Fibroblast of skin of left biceps (primary cell): Measurements from ENCODE around the gene CLEC14A.
A peak's percentile ranks its signal among the peaks of the same experiment; 100 is the strongest.

Source experiments
- DNase-seq, 2 experiments: peaks; one replicate each; pipeline ENCODE4 v3.0.0-alpha.2; 2013; ENCODE audit warnings: low read depth in 2 of 2

CLEC14A gene, protein sequence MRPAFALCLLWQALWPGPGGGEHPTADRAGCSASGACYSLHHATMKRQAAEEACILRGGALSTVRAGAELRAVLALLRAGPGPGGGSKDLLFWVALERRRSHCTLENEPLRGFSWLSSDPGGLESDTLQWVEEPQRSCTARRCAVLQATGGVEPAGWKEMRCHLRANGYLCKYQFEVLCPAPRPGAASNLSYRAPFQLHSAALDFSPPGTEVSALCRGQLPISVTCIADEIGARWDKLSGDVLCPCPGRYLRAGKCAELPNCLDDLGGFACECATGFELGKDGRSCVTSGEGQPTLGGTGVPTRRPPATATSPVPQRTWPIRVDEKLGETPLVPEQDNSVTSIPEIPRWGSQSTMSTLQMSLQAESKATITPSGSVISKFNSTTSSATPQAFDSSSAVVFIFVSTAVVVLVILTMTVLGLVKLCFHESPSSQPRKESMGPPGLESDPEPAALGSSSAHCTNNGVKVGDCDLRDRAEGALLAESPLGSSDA

DNA sequence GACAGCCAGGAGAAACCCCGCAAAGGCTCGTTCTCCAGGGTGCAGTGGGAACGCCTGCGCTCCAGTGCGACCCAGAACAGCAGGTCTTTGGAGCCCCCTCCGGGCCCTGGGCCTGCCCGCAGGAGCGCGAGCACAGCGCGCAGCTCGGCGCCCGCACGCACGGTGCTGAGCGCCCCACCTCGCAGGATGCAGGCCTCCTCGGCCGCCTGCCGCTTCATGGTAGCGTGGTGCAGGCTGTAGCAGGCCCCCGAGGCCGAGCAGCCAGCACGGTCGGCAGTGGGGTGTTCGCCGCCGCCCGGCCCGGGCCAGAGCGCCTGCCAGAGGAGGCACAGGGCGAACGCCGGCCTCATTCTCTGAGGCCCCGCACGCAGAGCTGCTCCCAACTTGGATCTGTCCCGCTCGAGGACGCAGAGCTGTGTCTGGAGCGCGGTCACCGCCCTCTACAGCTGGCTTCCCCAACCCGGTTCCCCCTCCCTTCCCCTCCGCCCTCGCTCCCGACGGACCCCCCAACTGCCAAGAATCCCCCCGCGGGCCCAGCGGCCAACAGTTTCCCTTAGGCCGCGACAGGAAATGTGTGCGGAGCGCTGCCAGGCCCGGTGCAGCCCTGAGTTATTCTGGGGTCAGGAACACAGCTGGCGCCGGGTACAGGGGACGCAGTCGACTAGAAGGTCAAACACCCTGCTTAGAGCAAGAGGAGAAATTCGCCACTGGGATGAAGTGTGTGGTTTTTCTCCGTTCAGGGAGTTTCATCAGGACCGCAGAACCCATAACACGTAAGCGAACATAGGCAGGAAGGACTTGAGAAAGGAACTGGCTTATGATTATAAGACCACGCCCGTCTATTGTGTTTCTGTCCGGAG lies at the start of gene CLEC14A:
TSS of gene CLEC14A (minus strand) at position 421 of the 860 bp plus-strand sequence. CDS start at position 350, 71 bp downstream.
- DNase-seq = no peak

DNA sequence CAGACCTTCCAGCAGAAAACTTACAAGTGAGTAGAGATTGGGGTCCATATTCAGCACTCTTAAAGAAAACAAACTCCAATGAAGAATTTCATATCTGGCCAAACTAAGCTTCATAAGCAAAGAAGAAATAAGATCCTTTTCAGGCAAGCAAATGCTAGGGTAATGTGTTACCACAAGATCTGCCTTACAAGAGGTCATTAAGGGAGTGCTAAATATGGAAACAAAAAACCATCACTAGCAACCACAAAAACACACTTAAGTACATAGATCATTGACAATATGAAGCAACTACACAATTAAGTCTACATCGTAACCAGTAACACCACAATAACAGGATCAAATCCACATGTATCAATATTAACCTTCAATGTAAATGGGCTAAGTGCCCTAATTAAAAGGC lies 47.1 kb upstream of the CLEC14A start:
- DNase-seq = no peak

DNA sequence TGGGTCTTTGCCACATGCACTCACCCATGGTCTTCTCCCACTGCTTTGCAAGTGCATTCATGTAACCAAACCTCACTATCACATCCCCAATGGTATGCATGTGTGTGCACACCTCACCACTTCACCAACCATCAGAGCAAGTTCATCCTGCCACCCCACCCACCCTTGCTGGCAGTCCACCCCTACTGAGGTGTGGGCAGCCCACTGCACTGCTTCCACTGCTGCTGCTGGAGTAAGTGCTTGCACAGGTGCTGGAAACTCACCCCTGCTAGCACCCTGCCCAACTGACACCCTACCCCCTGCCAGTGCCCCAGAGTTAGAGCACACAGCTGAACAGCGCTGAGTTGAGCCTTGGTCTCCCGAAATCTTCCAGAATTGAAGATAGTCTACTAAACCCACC lies 46.1 kb upstream of the CLEC14A start:
- DNase-seq = no peak

DNA sequence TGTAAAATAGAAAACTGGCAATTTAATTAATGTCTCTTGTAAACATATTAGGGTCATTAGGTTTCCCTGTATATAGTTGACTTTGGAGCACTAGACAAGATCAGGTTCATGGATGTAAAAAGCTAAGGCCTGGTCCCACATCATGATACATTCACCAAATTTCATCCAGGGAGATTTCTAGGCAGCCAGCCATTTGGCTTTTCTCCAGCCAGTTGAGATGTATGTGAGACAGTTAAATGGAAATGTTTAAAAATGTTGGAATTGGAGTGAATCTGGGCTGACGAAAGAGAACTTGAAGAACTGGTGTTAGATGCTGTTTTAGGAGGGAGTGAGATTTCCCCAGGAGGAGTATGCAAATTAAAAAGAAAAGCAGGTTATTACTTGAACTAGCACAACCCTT lies 41.8 kb upstream of the CLEC14A start:
- peak; percentile 72 to 73 for DNase-seq

DNA sequence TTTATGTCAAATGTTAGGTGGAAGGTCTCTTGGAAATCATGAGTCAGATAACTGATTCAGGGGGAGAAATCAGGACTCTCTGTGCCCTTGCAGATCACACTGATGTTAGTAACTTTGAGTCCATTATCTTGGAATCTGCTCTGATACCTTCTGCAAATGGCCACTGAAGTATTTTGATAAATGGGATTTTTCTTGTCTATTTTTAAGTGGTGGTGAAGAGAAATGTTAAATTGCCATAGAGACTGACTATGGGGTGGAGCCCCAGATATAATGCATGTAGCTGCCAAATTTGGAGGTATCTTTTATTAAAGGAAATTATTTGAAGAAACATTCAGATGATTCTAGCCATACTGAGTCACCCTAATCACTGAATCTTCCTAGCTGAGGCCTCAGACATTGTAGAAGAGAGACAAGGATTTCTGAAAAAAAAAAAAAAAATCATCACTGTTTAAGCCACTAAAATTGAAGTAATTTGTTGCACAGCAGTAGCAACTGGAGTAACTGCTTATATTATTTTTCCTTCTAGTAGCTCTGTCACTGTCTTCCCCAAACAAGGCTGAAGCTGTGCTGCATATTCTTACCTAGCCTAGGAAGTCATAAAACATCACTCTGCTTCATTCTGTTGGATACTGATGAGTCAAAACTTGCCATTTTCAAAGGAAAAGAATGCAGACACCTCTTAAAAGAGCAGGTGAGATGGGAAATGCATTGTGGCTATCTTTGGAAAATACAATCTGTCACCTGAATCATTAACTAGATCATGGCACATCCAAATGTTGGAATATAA lies 36.0 kb upstream of the CLEC14A start:
- peak; percentile 29 to 36 for DNase-seq

DNA sequence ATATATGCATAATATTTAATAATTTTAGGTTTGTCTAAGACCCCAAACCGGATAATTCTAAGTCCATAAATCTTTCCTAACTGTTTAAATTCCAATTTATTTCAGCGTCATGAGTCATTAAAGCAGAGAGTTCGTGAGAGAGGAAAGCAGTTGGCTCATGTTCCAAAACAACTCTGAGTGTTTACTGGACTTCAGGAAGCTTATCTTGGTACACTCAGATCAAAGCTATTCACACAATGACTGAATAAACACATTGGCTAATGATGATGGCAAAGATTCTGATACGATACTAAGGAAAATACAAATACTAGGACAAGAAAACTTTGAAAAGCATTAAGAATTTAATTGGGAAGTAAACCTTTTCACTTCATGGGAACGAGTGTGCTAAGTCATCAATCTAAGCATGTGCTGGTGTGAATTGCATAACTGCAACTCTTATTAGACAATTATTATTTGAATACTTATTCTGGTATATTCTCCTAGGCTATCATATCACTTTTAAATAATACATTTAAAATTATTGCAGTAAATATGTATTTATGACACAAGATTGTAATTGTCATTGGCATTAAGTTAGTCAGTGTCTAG lies 34.8 kb upstream of the CLEC14A start:
- peak; percentile 60 to 65 for DNase-seq

DNA sequence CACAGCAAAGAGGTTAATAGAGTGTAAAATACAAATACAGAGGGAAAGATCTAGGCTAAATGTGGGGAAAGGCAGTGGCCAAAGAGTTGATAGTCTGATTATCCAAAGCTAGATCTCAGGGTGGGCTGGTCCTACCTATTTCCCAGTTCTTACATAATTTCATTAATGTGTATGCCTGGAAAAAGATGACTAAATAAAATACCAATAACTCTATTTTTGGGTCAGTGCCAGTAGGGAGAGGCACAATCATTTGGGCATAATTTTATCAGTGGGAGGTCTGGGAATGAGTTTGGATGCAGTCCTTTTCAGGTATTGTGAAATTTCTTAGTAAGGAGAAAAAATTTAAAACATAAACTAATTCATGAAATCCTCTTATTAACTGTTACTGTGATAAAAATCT lies 30.6 kb upstream of the CLEC14A start:
- DNase-seq = peak in 1 of 2 experiments; percentile 8

DNA sequence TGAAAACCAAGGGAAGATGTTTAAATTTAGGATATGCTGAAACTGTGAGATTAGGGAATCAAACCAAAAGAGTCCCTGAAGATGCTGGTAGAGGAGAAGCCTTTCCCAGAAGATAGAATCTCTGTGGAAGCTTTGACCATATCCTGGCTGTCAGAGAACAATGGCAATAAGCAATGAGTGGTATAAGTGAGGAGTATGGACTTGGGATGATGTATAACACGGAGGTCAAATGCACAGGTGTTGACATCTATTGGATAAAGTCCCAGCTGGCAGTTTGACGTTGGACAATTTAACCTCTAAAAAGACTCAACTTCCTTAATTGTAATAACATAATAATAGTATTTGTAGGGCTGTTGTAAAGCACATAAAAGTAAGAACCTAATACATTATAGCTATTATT lies 30.1 kb upstream of the CLEC14A start:
- no peak for DNase-seq

DNA sequence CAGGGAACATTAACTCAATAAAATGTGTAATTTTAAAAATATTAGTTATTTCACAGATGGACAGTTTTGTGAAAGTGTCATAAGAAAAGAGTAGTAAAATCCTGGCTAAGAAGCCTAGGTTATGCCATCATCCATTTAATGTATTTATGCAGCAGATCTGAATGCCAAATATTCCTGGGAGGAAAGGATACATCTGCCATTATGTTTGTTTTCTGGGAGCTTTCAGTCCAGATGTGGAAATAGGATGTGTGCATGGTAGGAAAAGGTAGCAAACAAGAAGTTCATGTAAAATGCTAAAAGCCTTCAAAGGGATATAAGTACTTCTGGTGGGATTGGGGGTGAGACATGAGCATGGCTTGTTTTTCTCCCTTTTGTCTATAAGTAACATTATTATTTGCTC lies 27.0 kb upstream of the CLEC14A start:
- DNase-seq = no peak

DNA sequence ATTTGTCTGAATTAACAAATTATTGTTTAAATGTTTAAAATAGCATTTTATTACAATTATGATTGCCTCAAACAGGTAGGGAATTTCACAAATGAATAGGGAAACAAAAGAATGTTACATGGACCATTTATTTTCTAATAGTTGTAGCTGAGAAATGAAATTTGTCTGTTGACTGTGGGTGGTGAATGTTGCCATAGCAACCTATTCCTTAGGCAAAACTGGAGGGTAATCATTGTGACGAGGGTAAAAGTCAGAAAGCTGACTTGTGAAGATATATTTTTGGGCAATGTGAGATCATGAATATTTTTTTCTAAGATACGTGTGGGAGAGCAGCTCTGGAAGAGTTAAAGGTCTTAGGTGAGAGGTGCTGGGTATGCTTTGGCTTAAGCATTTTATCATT lies 24.2 kb upstream of the CLEC14A start:
- DNase-seq = no peak

DNA sequence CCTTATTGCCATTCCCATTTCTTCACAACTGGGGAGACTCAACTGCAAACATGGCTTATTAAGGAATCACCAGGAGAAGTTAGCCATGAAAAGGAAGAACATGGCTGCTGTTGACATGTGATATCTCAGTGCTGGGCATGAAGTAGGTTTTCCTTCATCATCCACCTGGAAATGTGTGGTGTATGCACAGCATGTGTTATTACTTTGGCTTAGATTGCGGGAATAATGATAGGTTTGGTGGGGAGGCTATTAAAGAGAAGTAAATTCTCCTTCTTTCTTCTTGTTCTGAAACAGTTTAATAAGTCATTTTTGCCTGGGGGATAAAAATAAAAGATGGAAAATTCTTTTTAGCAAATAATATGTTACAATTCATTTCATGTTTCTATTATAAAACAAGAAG lies 23.7 kb upstream of the CLEC14A start:
- no peak for DNase-seq

DNA sequence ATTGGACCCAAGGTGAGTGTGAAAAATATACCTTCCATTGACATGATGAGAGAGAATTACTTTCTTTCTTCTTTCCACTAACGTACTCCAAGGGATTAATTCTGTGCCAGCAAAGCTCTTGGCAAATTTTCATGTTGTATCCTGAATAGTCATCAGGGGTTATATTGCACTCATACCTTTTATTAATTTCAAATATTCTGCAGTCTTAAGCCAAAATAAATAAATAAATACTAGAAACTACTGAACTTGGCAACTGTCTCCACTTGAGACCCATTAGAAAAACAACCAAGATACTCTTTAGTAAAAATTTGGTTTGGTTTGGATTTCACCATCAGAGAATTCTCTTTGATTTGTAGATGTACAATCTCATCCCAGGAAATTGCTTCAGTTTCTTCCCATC lies 22.1 kb upstream of the CLEC14A start:
- DNase-seq = no peak

DNA sequence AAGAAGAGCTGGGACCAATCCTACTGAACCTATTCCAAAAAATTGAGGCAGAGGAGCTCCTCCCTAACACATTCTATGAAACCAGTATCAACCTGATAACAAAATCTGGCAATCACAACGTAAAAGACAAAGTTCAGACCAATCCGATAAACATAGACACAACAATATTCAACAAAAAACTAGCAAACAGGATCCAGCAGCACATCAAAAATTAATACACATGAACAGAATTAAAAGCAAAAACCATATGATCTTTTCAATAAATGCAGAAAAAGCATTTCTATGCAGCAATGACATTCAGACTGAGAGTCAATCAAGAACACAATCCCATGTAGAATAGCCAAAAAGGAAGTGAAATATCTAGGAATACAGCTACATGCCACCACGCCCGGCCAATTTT lies 7.0 kb upstream of the CLEC14A start:
- DNase-seq = no peak

DNA sequence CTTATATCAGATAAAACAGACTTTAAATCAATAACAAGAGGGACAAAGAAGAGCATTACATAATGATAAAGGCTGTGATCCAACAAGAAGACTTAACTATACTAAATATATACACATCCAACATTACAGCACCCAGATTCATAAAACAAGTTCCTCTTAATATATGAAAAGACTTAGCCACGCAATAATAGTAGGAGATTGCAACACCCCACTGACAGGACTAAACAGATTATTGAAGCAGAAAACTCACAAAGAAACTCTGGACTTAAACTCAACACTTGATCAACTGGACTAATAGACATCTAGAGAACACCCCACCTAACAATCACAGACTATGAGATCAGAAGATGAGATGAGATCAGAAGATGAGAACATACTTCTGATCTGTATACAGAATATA lies 5.7 kb upstream of the CLEC14A start:
- DNase-seq = no peak

DNA sequence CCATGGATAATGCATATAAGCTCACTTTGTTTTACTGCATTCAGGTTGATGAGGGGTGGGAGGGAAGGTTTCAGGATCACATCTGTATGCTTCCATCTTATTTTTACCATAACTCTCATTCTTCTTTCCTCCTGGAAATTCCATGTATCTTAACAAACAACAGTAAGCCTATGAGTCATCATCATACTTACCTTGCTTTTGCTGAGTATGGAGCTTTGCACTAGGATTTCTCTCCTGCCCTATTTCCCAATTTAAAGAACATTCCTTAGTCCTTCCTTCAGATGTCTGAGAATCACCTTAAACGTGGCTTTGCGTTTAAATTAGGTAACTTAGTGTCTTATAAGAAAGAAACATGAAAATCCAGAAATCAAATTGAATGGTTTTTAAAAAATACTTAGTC lies 1.6 kb upstream of the CLEC14A start:
- no peak for DNase-seq

DNA sequence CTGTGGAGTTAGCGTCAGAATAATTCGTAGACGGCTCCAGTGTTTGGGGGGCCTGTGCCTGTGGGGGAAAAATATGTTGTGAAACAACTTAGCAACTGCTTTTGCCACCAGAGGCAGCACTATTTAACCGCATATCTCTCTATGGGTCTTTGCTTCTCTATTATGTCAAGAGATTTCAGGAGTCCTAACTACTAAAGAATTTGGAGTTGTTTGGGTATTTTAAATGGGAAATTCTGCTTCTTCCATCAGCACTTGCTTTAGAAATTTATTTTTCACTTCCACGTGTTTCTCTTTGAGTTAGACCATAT lies 594 bp upstream of the CLEC14A start:
- peak; percentile 57 to 58 for DNase-seq

DNA sequence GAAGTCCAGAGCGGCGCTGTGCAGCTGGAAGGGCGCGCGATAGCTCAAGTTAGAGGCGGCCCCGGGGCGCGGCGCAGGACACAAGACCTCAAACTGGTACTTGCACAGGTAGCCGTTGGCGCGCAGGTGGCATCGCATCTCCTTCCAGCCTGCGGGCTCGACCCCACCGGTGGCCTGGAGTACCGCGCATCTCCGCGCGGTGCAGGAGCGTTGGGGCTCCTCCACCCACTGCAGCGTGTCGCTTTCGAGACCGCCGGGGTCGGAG lies 553 bp downstream of the CLEC14A start:
- no peak for DNase-seq

DNA sequence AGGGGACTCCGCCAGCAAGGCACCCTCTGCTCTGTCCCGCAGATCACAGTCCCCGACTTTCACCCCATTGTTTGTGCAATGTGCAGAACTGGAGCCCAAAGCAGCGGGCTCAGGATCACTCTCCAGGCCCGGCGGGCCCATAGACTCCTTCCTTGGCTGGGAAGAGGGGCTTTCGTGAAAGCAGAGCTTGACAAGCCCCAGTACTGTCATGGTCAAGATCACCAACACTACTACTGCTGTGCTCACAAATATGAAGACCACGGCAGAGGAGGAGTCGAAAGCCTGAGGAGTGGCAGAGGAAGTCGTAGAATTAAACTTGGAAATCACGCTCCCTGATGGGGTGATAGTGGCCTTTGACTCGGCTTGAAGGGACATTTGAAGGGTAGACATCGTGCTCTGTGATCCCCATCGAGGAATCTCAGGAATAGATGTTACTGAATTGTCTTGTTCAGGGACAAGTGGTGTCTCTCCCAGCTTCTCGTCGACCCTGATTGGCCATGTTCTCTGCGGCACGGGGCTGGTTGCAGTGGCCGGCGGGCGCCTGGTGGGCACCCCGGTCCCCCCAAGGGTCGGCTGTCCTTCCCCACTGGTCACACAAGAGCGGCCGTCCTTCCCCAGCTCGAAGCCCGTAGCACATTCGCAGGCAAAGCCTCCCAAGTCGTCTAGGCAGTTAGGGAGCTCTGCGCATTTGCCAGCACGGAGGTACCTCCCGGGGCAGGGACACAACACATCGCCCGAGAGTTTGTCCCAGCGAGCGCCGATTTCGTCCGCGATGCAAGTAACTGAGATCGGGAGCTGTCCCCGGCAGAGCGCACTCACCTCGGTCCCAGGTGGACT lies 1.1 kb downstream of the CLEC14A start:
- no peak for DNase-seq

DNA sequence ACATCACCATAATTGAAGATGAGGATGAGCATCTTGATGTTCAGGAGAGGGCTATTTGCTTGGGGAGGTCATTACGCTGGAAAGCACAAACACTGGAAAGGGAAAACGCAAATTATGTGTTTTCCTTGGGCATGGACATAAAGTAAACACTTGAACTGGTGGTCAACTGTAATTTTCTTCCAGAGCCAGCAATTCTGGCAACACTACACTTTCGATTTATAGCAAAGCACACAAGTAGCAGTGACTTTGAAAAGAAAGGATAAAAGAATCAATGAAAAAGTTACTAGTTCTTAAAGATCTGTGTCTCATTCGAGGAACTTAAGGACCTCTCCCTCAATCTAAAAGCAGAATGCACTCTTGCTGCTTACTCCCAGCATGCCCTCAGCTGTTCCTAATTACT lies 2.2 kb downstream of the CLEC14A start:
- DNase-seq = no peak

DNA sequence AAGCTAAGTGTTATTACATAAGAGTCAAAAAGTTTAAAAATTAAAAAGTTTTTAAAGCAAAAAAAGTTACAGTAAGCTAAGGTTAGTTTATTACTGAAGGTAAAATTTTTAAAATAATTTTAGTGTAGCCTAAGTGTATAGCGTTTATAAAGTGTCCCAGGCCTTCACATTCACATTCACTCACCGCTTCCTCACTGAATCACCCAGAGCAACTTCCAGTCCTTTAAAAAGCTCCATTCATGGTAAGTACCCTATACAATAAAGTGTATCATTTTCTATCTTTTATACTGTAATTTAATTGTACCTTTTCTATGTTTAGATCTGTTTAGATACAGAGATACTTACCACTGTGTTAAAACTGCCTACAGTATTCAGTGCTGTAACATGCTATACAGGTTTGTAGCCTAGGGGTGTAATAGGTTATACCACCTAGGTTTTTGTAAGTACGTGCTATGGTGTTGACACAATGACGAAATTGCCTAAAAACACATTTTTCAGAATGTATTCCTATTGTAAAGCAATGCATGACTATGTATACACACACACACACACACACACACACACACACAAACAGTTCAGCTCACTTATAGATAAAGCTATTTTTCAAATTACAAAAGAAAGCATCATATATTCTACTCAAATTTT lies 3.7 kb downstream of the CLEC14A start:
- no peak for DNase-seq

DNA sequence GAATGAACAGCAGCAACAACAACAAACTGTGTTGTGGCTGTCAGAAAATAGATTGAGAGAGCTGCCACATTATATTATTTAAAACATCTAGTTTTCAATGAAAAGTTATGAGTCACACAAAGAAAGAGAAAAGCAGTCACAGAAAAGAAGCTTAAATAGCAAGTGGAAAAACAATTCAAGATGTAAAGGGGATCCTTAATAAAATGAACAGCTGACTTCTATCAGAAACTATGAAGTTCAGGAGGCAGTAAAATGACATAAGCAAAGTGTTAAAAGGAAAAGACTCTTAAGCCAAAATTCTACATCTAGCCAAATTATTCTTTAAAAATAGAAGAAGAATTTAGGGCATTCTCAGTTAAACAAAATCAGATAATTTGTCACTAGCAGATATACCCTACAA lies 5.6 kb downstream of the CLEC14A start:
- DNase-seq = no peak
